HG03139 (cell line): ENCODE results near the gene DUSP28.
"Not testable (repeated sequence)": the region's sequence is repeated elsewhere in the genome, so short reads cannot be mapped to it uniquely, and the experiment has no call there.

ENCODE experiments used
- ATAC-seq: cut with Tn5 transposase; IDR thresholded peaks from one replicate; pipeline ENCODE4 v1.9.1; 2021; ENCODE audit not compliant: unreplicated experiment

The DUSP28 gene

GRCh38 chr2:240559286-240559685 lies 871 bp upstream of the DUSP28 start:
- no peak for ATAC-seq

- peak; percentile 47 for ATAC-seq
These were observed 545 bp downstream of the DUSP28 start for GRCh38 chr2:240560480-240561324.

GRCh38 chr2:240561325-240561971 lies 1.3 kb downstream of the DUSP28 start:
- ATAC-seq = peak; percentile 1

GRCh38 chr2:240563231-240563630 lies 3.1 kb downstream of the DUSP28 start:
- ATAC-seq = not testable (repeated sequence)

- no peak for ATAC-seq
These were observed 3.9 kb downstream of the DUSP28 start for GRCh38 chr2:240563951-240564560.

GRCh38 chr2:240564561-240565332 lies 4.6 kb downstream of the DUSP28 start:
- ATAC-seq = no peak

GRCh38 chr2:240565333-240566202 lies 5.4 kb downstream of the DUSP28 start:
- peak; percentile 28 for ATAC-seq

GRCh38 chr2:240566203-240567136 lies 6.3 kb downstream of the DUSP28 start:
- ATAC-seq = peak; percentile 34

- ATAC-seq = no peak
These were observed 7.1 kb downstream of the DUSP28 start for GRCh38 chr2:240567137-240567871.

- ATAC-seq = peak; percentile 25
These were observed 7.9 kb downstream of the DUSP28 start, which contains the start of gene RNPEPL1 for GRCh38 chr2:240567872-240568677. RNPEPL1 (plus strand) TSS chr2:240568484; CDS start chr2:240568587, 103 bp downstream.

GRCh38 chr2:240568678-240569522 lies 8.7 kb downstream of the DUSP28 start:
- peak; percentile 21 for ATAC-seq

GRCh38 chr2:240569523-240569997 lies 9.4 kb downstream of the DUSP28 start:
- ATAC-seq = no peak

GRCh38 chr2:240569998-240570530 lies 9.9 kb downstream of the DUSP28 start:
- ATAC-seq = no peak

GRCh38 chr2:240570531-240571313 lies 10.6 kb downstream of the DUSP28 start:
- ATAC-seq = no peak

GRCh38 chr2:240571314-240571973 lies 11.3 kb downstream of the DUSP28 start:
- no peak for ATAC-seq
